HG02642 (cell line): ENCODE data around the gene CBL.
"Not testable (repeated sequence)": the region's sequence is repeated elsewhere in the genome, so short reads cannot be mapped to it uniquely, and the experiment has no call there.

ENCODE experiments used
- ATAC-seq: cut with Tn5 transposase; IDR thresholded peaks from one replicate; pipeline ENCODE4 v1.9.1; 2021; ENCODE audit warnings: mild to moderate bottlenecking; ENCODE audit not compliant: unreplicated experiment, poor library complexity

Gene CBL

DNA sequence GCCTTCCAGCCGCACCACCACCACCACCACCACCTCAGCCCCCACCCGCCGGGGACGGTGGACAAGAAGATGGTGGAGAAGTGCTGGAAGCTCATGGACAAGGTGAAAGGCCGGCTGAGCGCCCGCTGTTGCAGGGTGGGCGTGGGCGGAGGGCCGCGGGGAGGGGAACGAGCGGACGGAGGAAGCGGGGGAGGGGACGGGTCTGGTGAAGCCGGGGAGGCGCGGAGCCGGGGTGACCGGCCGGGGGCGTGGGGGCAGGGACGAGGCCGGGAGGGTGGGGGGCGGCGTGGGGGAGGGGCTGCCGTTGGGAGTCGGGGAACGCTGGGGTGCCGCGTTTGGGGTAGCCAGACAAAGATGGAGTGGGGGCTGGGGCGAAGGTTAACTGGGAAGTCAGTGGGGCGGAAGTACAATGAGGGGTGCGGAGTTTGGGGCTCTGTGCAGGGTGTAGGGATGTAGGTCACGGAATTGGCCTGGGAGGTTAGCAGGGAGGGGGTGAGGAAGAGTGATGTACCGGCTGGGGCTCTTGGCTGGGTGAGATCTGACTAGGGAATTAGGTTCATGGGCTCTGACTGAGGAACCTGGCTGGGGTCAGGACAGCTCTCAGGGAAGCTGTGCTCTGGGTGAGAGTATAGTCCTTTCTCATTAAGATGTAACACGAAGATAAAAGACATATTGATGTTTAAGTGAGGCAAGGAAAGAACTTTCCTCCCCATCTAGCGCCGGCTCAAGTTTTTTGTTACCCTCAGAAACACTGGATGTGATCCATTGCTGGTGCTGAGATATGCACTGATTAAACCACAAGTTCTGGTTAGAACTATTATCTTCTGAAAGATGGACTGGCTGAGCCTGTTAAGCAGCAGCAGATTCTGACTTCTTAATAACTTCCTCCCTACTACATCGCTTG lies 624 bp downstream of the CBL start:
- ATAC-seq, result peak; percentile 37

GRCh38 chr11:119207415-119207960 lies 1.3 kb downstream of the CBL start:
- ATAC-seq, result no peak

DNA sequence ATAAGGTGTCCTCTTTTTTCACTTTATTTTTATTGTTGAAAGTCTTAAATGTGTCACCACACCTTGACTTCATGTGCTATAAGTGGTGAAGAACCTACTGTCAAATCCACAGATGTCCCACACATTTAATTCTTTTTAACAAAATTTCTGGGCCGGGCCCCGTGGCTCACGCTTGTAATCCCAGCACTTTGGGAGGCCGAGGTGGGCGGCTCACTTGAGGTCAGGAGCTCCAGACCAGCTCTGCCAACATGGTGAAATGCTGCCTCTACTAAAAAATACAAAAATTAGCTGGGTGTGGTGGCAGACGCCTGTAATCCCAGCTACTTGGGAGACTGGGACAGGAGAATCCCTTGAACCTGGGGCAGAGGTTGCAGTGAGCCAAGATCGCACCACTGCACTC lies 3.0 kb downstream of the CBL start:
- ATAC-seq, result no peak

DNA sequence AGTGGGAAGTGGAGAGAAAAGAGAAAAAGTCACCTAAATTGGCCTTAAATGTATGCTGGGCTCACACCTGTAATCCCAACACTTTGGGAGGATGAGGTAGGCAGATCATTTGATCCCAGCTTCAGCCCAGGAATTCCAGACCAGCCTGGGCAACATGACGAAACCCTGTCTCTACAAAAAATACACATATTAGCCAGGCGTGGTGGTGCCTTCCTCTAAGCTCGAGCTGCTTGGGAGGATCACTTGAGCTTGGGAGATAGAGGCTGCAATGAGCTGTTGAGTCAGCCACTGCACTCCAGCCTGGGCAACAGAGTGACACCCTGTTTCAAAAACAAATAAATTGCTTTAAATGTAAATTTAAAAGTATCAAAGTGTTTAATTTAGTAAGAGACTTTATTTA lies 3.9 kb downstream of the CBL start:
- ATAC-seq, result no peak

DNA sequence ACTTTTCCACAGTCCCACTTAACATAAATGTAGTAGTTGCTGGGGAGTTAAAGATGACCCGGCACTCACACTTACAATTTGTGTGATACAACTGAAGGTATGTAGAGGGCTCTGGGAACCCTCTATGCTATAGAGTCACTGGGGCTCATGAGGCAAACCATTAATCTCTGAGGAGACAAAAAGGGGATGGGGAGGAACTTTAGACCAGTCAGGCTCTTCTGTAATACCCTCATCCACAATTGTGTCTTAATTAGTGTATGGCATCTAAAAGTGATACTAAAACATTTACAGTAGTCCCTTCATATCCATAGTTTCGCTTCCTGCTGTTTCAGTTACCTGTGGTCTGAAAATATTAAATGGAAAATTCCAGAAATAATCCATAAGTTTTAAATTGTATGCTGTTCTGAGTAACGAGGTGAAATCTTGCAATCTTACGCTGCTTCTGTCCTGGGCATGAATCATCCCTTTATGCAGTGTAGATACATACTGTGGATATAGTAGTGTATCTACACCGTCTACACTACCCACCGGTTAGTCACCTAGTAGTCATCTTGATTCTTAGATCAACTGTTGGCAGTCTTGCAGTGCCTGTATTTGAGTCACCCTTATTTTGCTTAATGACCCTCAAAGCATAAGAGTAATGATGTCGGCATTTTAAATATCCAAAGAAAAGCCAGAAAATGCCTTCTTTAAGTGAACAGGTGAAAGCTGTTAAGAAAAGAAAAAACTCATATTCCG lies 12.2 kb downstream of the CBL start:
- no peak for ATAC-seq

- no peak for ATAC-seq
Observed at GRCh38 chr11:119222308-119222707, 16.2 kb downstream of the CBL start.

DNA sequence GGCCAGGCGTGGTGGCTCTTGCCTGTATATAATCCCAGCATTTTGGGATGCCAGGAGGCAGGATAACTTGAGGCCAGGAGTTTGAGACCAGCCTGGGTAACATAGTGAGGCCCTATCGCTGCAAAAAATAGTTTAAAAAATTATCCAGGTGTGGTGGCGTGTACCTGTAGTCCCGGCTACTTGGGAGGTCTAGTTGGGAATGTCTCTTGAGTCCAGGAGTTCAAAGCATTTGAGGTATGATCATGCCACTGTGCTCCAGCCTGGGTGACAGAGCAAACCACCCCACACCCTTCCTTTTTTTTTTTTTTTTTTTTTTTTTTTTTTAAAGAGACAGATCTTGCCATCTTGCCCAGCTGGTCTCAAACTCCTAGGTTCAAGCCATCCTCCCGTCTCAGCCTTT lies 16.8 kb downstream of the CBL start:
- ATAC-seq, result no peak

GRCh38 chr11:119223856-119224255 lies 17.7 kb downstream of the CBL start:
- ATAC-seq, result no peak

DNA sequence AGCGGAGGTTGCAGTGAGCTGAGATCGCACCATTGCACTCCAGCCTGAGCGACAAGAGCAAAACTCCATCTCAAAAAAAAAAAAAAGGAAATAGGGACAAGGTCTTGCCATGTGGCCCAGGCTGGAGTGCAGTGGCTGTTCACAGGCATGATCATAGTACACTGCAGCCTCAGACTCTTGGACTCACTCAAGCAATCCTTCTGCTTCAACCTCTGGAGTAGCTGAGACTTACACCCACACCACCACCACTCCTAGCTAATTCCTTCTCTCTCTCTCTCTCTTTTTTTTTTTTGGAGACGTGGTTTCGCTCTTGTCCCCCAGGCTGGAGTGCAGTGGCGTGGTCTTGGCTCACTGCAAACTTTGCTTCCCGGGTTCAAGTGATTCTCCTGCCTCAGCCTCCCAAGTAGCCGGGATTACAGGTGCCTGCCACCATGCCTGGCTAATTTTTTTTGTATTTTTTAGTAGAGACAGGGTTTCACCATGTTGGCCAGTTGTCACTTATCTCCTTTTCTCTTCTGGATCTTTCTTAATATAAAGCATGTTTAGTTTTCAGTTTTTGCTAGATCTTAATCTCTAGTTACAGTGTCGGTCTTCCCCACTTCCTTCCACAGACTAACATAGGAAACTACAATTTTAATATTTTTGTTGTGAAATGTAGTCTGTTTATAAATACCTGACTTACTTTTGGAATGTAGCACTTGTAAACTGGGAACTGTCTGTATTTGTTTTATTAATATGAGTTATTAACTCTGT lies 22.6 kb downstream of the CBL start:
- not testable (repeated sequence) for ATAC-seq

DNA sequence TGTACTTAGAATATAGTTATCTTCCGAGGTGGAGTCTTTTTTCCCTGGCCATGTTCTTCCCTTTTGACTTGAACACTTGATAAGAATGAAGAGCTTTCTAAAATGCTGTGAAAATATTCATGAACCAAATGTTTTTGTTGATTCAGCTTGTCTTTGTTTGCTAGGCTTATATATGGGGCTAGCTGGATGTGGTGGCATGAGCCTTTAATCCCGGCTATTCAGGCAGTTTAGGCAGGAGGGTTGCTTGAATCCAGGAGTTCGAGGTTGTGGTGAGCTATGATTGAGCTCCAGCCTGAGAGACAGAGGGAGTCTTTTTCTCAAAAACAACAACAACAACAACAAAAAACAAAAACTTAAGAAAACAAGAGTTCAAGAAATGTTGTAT lies 23.1 kb downstream of the CBL start:
- no peak for ATAC-seq

DNA sequence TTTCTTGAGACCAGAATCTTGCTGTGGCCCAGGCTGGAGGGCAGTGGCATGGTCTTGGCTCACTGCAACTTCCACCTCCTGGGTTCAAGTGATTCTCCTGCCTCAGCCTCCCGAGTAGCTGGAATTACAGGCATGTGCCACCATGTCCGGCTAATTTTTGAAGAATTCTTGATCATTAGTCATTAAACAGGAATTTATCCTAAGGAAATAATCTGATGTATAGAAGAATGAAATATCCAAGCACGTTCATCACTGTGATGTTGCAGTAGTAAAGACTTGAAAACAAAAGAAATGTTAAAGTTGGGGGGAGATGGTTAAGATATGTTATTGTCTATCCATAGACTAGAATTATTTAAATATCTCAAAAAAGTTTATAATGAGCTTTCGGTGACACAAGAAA lies 23.6 kb downstream of the CBL start:
- no peak for ATAC-seq

DNA sequence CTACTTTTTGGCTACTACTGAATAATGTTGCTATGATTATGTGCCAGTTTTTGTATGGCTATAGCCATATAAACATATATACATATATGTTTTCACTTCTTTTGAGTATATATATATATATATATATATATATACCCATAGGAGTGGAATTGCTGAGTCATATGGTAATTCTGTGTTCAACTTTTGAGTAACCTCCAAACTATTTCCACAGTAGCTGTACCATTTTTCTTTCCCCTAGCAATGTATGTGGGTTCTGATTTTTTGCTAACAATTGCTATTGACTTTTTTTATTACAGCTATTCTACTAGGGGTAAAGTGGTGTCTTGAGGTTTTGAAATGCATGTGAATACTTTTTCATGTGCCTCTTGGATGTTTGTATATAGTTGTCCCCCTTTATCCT lies 30.4 kb downstream of the CBL start:
- ATAC-seq, result no peak

GRCh38 chr11:119236891-119237290 lies 30.8 kb downstream of the CBL start:
- ATAC-seq, result no peak

DNA sequence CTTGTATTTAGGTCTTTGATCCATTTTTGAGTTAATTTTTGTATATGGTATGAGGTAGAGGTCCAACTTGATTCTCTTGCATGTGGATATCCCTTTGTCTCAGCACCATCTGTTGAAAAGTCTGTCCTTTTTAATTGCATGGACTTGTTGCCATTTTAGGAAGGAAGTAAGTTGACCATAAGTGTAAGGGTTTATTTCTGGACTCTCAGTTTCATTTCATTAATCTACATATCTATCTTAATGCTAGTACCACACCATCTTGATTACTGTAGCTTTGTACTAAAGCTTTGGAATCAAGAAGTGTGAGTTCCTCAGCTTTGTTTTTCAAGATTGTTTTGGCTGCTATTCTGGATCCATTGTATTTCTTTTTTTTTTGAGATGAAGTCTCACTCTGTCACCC lies 31.4 kb downstream of the CBL start:
- ATAC-seq, result no peak

DNA sequence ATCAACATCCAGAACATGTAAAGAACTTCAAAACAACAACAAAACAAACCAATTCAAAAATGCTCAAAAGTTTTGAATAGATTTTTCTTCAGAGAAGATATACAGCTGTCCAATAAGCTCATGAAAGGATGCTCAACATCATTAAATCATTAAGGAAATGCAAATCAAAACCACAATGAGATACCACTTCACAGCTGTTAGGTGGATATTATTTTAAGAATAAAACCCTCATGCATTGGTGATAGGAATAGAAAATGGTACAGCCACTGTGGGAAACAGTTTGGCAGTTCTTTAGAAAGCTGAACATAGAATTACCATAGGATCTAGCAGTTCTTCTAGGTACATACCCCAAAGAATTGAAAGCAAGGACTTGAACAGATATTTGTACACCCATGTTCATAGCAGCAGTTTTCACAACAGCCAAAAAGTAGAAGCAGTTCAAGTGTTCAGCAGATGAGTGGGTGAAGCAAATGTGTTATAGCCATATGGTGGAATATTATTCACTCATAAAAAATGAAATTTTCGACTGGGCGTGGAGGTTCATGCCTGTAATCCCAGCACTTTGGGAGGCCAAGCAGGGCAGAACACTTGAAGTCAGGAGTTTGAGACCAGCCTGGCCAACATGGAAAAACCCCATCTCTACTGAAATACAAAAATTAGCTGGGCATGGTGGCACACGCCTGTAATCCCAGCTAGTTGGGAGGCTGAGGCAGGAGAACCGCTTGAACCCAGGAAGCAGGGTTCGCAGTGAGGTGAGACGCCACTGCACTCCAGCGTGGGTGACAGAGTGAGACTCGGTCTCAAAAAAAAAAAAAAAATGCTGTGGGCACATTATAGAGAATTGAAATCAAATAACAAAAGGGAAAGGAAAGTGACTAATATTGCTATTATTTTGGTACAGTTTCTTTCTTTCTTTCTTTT lies 42.9 kb downstream of the CBL start:
- no peak for ATAC-seq

DNA sequence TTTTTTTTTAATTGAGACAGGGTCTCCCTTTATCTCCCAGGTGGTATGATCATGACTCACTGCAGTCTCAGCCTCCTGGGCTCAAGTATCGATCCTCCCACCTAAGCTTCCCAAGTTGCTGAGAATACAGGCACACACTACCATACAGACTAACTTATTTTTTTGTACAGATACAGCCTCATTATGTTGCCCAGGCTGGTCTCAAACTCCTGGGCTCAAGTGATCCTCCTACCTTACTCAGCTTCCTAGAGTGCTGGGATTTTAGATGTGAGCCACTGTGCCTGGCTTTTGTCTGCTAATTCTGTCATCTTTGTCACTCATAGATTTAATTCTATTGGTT lies 43.5 kb downstream of the CBL start:
- no peak for ATAC-seq

- no peak for ATAC-seq
Observed at GRCh38 chr11:119251114-119251513, 45.0 kb downstream of the CBL start.

GRCh38 chr11:119254239-119254638 lies 48.1 kb downstream of the CBL start:
- no peak for ATAC-seq

GRCh38 chr11:119258180-119258579 lies 52.0 kb downstream of the CBL start:
- ATAC-seq, result no peak

DNA sequence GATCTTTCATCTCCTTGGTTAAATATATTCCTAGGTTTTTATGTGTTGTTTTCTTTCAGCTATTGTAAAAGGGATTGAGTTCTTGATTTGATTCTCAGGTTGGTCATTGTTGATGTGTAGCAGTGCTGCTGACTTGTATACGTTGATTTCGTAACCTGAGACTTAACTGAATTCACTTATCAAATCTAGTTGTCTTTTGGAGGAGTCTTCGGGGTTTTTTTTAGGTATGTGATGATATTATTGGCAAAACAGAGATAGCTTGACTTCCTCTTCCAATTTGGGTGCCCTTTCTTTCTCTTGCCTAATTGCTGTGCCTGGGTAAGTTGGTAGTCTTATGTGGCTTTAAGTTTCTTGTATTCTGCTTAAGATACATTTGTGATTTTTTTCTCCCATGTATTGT lies 52.8 kb downstream of the CBL start:
- ATAC-seq, result no peak
